SJSA1 (cell line): ENCODE results near the gene PCGF5. TPM values are rescaled to one million over a fixed set of nuclear protein-coding genes. Genes with fewer than 3 reads are reported as not detected.

Source experiments
- DNase-seq, 2 experiments: peaks; one replicate each; pipeline ENCODE4 v3.0.0-alpha.2; 2015 to 2020; ENCODE audit warnings: low spot score in 2 of 2, low read depth in 1 of 2
- H3K27ac ChIP-seq: fragments of 250-450 bp; sonication (Bioruptor Pico); 2 replicates; pipeline ENCODE4 v1.5.1; 2020; ENCODE audit warnings: mild to moderate bottlenecking, moderate library complexity
- H3K27me3 ChIP-seq: fragments of 250-450 bp; sonication (Bioruptor Pico); replicated peaks from 2 replicates; pipeline ENCODE4 v1.5.1; 2020; ENCODE audit warnings: mild to moderate bottlenecking, moderate library complexity
- H3K36me3 ChIP-seq: fragments of 250-450 bp; sonication (Bioruptor Pico); 2 replicates; pipeline ENCODE4 v1.5.1; 2020; ENCODE audit warnings: mild to moderate bottlenecking
- H3K4me1 ChIP-seq: fragments of 250-450 bp; sonication (Bioruptor Pico); replicated peaks from 2 replicates; pipeline ENCODE4 v1.6.1; 2021; ENCODE audit warnings: mild to moderate bottlenecking
- H3K4me3 ChIP-seq: fragments of 250-450 bp; sonication (Bioruptor Pico); 2 replicates; pipeline ENCODE4 v1.5.1; 2020; ENCODE audit warnings: mild to moderate bottlenecking
- H3K9me3 ChIP-seq: fragments of 250-450 bp; sonication (Bioruptor Pico); replicated peaks from 2 replicates; pipeline ENCODE4 v1.5.1; 2020; ENCODE audit warnings: mild to moderate bottlenecking
- total RNA-seq: library from RNA; depleted of rRNA; stranded (reverse); fragments of >200 nt; shearing (Covaris generic); gene quantifications from 2 replicates; pipeline ENCODE4 v1.2.3, GENCODE V29; 2014

The PCGF5 gene
- total RNA-seq, 1 experiment from 2014 or later = 32.1 TPM

DNA sequence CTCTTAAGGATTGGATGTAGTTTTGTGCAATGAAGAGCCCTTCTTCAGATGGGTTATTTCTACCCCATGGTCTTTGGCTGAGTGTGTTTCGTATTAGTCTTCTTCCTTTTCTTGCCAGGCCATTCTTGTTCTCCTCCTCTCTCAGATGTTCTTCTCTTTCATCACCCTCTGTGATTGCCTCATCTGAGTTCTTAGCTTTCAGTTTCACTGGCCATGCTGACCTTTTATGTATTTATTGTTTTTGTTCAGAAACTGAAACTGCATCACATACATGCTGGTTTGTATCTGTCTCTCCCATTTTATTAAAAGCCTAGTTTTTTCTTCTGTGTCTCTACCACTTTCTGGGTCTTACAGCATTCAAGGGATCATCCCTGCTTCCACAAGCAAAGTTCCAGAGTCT lies 21.7 kb upstream of the PCGF5 start:
- no peaks in the 10 kb centered on the region for H3K9me3 ChIP-seq
- peaks cover 30% of the 10 kb centered on the region for H3K4me1 ChIP-seq
- H3K27me3 ChIP-seq = no peaks in the 10 kb centered on the region
- no peak overlapping the region for H3K27ac ChIP-seq
- H3K36me3 ChIP-seq = 0 out of 2 replicates have a peak, but pooled peaks cover 4% of the 10 kb centered on the region
- DNase-seq = peak in 1 of 2 experiments; percentile 23
- H3K4me3 ChIP-seq = no peak overlapping the region

DNA sequence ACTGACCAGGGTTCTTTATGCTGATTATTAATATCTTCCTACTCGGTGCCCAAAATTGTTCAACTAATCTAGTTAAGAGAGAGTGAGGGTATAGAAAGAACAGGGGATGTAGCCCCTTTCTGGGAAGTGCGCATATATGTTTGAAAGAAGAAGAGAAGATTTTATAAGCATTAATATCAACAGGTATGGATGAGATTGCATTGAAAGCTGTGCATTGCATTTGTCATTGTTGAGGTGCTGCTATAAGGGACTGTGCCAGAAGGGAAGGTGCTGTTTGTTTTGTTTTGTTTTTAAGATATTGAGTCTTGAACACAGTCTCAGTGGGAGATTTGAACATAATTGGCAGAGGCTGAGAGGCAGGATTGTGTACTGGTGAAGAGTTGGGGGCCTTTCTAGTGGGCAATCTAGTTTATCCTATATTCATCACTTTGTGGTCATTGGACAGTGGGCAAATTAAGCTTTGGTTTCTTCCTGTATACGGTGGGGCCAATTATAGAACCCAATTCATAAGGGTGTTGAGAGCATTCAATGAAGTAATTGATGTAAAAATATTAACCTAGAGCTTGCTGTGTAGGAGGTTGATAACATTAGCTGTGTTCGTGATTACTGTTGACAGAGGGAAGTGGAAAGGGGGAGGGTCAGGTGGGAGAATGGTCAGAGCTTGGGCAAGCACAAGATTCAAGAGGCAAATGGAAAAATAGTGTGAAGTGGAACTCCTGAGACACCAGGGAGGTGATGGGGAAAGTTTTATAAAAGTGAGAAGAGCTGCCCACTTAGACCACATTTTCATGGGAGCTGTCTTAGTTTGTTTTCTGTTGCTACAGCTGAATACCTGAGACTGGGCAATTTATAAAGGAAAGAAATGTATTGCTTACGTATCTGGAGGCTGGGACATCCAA lies 19.9 kb upstream of the PCGF5 start:
- Histone ChIP-seq H3K4me1 (peaks cover 19% of the 10 kb centered on the region), H3K27ac (no peak overlapping the region), H3K27me3 (no peaks in the 10 kb centered on the region), H3K36me3 (0 out of 2 replicates have a peak, but pooled peaks cover 4% of the 10 kb centered on the region), H3K4me3 (no peak overlapping the region), H3K9me3 (no peaks in the 10 kb centered on the region)
- no peak for DNase-seq

DNA sequence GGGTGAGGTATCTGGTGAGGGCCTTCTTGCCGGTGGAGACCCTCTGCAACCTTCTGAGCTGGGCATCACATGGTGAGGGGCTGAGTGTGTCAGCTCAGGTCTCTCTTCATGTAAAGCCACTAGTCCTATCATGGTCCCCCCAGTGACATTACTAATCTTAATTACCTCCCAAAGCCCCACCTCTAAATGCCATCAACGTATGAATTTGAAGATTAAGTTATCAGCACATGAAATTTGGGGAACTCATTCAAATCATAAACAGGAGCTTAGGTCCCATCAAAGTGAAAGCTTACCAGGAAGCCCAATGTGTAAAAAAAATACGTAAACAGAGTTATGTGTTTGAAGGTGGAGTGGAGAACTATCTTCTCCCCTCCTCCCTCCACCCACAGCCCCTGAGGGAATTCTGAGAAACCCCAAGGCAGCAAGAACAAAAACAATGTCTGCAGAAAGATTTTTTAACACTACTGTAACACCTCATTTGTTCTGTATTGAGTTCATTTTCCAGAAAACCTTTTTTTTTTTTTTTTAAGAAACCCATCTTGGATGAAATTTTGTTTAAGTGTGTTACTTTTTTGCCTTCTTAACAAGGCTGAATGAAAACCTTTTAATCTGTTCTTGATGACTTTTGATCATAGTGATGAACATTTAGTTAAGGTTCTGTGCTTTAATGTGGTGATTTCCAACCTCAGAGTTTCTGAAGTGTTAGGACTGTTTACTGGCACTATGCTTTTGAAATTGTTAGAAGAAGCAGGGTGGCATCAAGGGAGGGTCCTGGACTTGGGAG lies 19.1 kb upstream of the PCGF5 start:
- DNase-seq = no peak
- Histone ChIP-seq H3K4me1 (peaks cover 19% of the 10 kb centered on the region), H3K27me3 (no peaks in the 10 kb centered on the region), H3K9me3 (no peaks in the 10 kb centered on the region), H3K27ac (no peak overlapping the region), H3K36me3 (0 out of 2 replicates have a peak, but pooled peaks cover 4% of the 10 kb centered on the region), H3K4me3 (no peak overlapping the region)

DNA sequence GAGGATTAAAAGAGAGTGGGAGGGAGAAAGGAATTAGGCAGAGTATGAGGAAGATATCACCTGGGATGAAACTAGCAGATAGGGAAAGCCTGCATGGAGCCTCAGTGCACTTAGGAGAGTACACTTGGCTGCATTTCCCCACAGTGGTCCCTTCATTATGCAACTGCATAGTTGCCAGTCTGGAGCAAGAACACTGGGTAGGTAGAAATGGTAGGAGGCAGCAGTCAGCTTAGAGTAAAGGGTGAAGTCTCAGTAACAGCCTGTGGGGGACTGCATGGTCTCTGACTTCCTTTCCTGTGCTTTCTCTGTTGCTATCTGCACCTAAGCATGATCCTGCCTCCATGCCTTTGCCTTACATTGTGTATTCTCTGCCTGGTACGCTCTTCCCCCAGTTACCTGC lies 14.0 kb upstream of the PCGF5 start:
- Histone ChIP-seq H3K4me3 (no peak overlapping the region), H3K27ac (no peak overlapping the region), H3K4me1 (no peaks in the 10 kb centered on the region; the same call in 1 of the 2 replicates), H3K27me3 (no peaks in the 10 kb centered on the region), H3K36me3 (no peaks in the 10 kb centered on the region), H3K9me3 (no peaks in the 10 kb centered on the region)
- no peak for DNase-seq

DNA sequence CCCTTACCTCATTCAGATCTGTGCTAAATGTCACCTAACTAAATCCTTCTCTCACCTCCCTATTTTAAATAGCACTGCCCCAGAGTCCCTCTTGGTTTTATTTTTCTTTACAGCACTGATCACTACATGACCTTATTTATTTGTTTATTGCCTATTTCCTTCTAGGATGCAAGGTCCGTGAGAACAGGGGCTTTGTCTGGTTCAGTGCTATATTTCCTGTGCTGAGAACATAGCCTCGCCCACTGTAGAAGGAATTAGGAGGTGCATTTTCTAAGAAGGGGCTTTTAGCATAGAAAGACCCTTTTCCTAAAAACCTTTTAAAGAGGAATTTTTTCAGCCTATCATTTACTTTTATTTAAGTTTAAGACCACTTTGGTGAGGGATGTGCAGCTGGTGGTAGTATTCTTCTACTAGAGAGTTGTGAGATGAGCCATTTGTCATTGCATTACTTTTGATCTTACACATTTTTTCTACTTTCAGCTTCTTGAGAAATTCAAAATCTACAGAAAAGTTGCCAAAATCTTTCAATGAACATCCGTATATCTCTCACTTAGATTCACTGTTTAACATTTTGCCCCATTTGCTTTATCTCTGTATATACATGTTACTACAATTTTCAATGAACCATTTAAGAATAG lies 13.5 kb upstream of the PCGF5 start:
- Histone ChIP-seq H3K4me3 (no peak overlapping the region), H3K9me3 (no peaks in the 10 kb centered on the region), H3K27ac (no peak overlapping the region), H3K36me3 (no peaks in the 10 kb centered on the region), H3K4me1 (no peaks in the 10 kb centered on the region; the same call in 1 of the 2 replicates), H3K27me3 (no peaks in the 10 kb centered on the region)
- DNase-seq = no peak

DNA sequence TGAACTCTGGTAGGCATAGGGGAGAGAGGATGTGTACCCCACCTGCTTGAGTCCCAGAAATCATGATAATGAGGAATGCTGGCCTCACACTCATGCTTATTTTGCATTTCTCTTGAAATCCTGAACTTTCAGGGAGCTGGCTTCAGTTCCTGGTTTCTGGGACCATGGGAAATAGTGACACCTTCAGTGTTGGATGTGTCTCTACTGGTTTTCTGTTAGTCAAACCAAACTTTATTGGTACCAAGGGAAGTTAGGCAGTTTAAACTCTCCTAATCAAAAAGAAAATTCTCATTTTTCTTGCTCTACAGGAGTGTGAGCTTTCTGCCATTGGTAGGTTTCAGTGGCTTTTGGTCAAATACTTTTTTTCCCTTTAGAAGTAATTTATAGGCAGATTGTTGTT lies 11.8 kb upstream of the PCGF5 start:
- Histone ChIP-seq H3K9me3 (no peaks in the 10 kb centered on the region), H3K36me3 (no peaks in the 10 kb centered on the region), H3K4me1 (no peaks in the 10 kb centered on the region), H3K27ac (no peak overlapping the region), H3K27me3 (no peaks in the 10 kb centered on the region), H3K4me3 (no peak overlapping the region)
- no peak for DNase-seq

DNA sequence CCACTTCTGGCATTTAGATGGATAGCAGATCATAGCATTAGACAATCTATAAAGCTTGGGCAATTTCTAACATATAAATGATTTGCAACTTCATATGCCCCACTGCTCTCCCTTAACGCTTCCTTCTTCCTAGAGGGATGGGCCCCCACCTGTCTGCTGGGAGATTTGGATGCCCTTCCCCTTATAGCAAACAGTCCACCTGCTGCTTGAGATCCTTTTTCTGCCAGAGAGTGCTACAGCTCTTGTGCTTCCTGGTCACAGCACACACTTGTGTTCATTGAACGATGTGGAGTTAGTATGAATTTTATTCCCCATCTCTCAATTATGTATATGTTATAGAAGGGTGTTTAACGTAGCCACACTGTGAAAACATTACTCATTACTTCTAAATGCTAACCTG lies 10.4 kb upstream of the PCGF5 start:
- Histone ChIP-seq H3K36me3 (no peaks in the 10 kb centered on the region), H3K4me1 (no peaks in the 10 kb centered on the region), H3K9me3 (no peaks in the 10 kb centered on the region), H3K27me3 (no peaks in the 10 kb centered on the region), H3K27ac (no peak overlapping the region), H3K4me3 (no peak overlapping the region)
- DNase-seq = no peak

DNA sequence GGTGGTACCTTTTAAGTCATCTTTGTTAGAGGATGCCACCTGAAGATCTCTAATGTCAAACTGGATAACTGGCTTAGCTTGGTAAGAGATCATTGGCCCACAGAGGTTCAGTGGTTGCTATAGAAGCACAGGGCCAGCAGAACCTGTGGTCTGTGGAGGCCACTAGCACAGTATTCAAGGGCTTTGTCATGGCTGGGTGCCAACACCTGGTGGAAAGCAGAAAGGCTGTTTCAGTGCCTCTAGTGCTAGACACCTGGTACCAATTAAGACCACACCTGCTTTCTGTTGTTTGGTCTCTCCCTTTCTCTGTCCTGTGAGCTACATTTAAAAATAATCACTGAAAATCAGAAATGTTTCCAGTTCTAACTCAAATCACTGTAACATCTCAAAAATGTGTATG lies 10.0 kb upstream of the PCGF5 start:
- H3K27ac ChIP-seq = no peak overlapping the region
- no peaks in the 10 kb centered on the region for H3K4me1 ChIP-seq
- DNase-seq = no peak
- no peaks in the 10 kb centered on the region for H3K27me3 ChIP-seq
- H3K36me3 ChIP-seq = no peaks in the 10 kb centered on the region
- H3K9me3 ChIP-seq = no peaks in the 10 kb centered on the region
- no peak overlapping the region for H3K4me3 ChIP-seq

DNA sequence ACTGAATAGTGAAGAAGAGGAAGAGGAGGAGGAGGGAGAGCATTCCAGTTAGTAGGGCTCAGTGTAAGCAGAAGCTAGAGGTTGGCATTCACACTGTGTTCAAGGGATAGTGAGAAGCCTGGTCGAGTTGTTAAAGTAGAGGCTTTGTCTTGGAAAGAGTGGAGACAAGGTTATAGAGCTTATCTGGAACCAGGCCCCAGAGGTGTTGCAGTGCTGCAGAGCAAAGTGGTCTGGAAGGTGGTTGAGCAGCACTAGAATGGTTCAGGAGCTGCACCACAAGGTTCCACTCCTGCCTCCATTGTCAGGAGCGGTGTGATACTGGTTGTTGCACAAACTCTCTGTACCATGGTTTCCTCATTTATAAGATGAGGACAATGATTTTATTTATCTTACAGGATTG lies 8.8 kb upstream of the PCGF5 start:
- no peak for DNase-seq
- Histone ChIP-seq H3K27me3 (no peaks in the 10 kb centered on the region), H3K9me3 (no peaks in the 10 kb centered on the region), H3K4me1 (no peaks in the 10 kb centered on the region), H3K27ac (no peak overlapping the region), H3K36me3 (no peaks in the 10 kb centered on the region), H3K4me3 (no peak overlapping the region)

DNA sequence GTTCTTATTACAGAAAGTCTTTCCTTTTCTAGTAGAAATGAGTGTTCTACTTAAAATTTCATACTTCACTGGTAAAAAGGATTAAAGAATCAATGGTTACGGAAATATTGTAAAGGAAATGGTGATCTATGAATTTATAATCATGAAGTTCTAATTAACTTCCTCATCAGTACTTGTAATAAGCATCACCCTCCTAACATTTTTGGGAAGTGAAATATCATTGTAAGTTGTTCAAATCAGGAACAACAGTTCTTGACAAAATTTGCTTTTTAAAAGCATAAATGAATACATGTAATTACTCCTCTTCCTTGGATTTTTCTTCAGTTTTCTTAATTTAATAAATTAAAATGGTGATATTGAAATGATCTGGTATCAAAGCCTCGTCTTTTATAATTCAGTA lies 5.6 kb upstream of the PCGF5 start:
- no peak overlapping the region for H3K27ac ChIP-seq
- no peaks in the 10 kb centered on the region for H3K27me3 ChIP-seq
- no peak overlapping the region for H3K4me3 ChIP-seq
- H3K36me3 ChIP-seq = no peaks in the 10 kb centered on the region
- no peaks in the 10 kb centered on the region for H3K9me3 ChIP-seq
- DNase-seq = no peak
- peaks cover 1% of the 10 kb centered on the region; the same call in 1 of the 2 replicates for H3K4me1 ChIP-seq

DNA sequence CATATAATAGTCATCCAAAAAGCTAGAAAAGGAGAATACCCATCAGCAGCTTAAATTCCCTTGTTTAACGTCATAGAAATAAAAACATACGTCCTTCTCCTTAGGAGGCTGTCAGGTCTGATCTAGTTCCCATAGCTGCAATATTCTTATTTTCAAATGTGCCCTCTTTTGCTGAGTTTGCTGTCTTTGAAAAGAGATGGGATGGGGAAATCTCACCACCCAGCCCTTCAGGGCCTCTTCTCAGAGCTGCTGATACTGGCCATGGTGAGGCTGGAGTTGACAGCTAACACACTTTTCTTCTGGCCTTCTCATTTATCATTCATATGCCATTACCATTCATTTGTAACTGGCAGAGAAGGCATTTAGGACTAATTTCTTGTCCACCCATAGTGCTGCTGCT lies 5.1 kb upstream of the PCGF5 start:
- Histone ChIP-seq H3K9me3 (no peaks in the 10 kb centered on the region), H3K36me3 (no peaks in the 10 kb centered on the region), H3K4me1 (peaks cover 5% of the 10 kb centered on the region; the same call in 1 of the 2 replicates), H3K27ac (no peak overlapping the region), H3K4me3 (no peak overlapping the region), H3K27me3 (no peaks in the 10 kb centered on the region)
- DNase-seq = no peak

DNA sequence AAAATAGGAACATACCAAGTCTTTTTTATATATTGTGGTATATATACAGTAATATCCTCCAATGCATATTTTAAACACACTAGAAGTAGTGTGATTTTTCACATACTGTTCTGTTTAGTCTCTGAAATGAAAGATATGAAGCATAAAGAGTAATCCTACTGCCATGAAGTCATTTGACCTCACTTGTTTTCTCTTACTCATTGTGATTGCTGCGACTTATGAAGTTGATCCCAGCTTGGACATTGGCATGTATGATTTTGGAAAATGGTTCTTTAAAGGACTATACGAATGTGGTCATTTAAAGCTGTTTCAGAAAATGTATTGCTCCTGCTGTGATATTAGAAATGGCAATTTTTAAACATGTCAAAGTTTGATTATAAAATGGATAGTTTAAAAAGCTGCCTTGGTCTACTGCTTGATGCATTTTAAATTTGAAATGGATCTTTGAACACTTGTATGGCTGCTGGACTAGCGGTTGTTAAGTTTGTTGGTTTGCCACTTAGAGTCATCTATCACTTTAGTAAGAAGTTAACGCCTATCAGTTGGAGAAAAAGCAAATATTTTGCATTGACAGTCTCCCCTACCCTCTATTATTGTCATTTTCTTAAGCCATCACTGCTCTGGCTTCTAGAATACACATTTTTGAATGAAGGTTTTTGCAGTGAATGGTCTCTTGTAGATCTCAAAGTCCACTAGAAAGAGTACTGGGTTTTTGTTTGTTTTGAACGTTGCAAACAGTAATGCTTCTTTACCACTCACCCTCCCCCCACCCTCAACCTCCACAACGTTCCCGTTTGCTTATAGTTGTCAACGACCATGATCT lies 881 bp upstream of the PCGF5 start:
- no peak overlapping the region for H3K4me3 ChIP-seq
- H3K9me3 ChIP-seq = no peaks in the 10 kb centered on the region
- H3K27ac ChIP-seq = no peak overlapping the region
- H3K27me3 ChIP-seq = no peaks in the 10 kb centered on the region
- H3K36me3 ChIP-seq = peaks cover 19% of the 10 kb centered on the region
- peaks cover 12% of the 10 kb centered on the region; the same call in 1 of the 2 replicates for H3K4me1 ChIP-seq
- no peak for DNase-seq
